HCT116 (cell line): Measurements from ENCODE around the gene FAT1. TPM values are rescaled to one million over a fixed set of nuclear protein-coding genes. Genes with fewer than 3 reads are reported as not detected.

Experiments
- ATAC-seq: fragments of 200-7000 bp; cut with Tn5 transposase; 2 replicates; pipeline ENCODE4 v1.9.1; 2020; ENCODE audit warnings: mild to moderate bottlenecking, moderate library complexity
- BruUV-seq: library from RNA; stranded (reverse); fragments of 400-500 nt; replicated peaks from 2 replicates; lab custom pipeline; 2021; lab: Mats Ljungman, UMichigan
- CTCF ChIA-PET: fragments of 300-600 bp; sonication (Branson Sonifier 250); formaldehyde crosslinking; loops from one replicate; lab custom pipeline; 2021; ENCODE audit warnings: antibody characterized with exemption; lab: Charles Lee
- POLR2A ChIA-PET: fragments of 300-600, 350-600 bp; sonication (Branson Sonifier 250); formaldehyde crosslinking; loops from one replicate; lab custom pipeline; 2021; ENCODE audit warnings: antibody characterized with exemption; lab: Charles Lee
- RAD21 ChIA-PET, 2 experiments: fragments of 300-600 bp; sonication (Branson Sonifier 250); formaldehyde crosslinking; loops; one replicate each; lab custom pipeline; 2023; ENCODE audit warnings: low total read pairs in 2 of 2; ENCODE audit not compliant: uncharacterized antibody in 2 of 2, unreplicated experiment in 2 of 2, low non-redundant PET in 1 of 2; lab: Charles Lee
- DNase-seq: peaks from one replicate; pipeline ENCODE4 v3.0.0-alpha.2; 2010; ENCODE audit warnings: low read depth, low spot score
- H2AFZ ChIP-seq: fragments of 200-600 bp; shearing (Covaris generic), sonication (generic); 2 replicates; pipeline ENCODE4 v1.6.1; 2017; ENCODE audit warnings: low read depth, mixed run types, mixed read lengths, antibody characterized with exemption, low read length; ENCODE audit not compliant: poor library complexity, severe bottlenecking
- H3K27ac ChIP-seq: 2 replicates; pipeline ENCODE4 v1.5.1; 2012; ENCODE audit warnings: low read depth, low read length
- H3K27me3 ChIP-seq: fragments of 200-600 bp; sonication (generic); 2 replicates; pipeline ENCODE4 v1.6.1; 2016; ENCODE audit warnings: mixed run types, low read length, mixed read lengths; ENCODE audit not compliant: insufficient read depth
- H3K36me3 ChIP-seq, 2 experiments: fragments of 200-500 bp in 1 of 2; fragments of 200-600 bp in 1 of 2; sonication (Bioruptor generic) in 1 of 2; sonication (generic) in 1 of 2; 2 replicates each; pipeline versions ENCODE4 v1.5.1 to v1.6.1; 2014 to 2016; ENCODE audit warnings: low read length in 2 of 2, inconsistent platforms in 1 of 2, mixed read lengths in 1 of 2, mixed run types in 1 of 2; ENCODE audit not compliant: insufficient read depth in 2 of 2, control insufficient read depth in 1 of 2
- H3K4me1 ChIP-seq, 2 experiments: fragments of 200-600 bp in 1 of 2; sonication (generic) in 1 of 2; 2 replicates each; pipeline versions ENCODE4 v1.5.1 to v1.6.1; 2012 to 2017; ENCODE audit warnings: low read length in 2 of 2, inconsistent platforms in 1 of 2, mild to moderate bottlenecking in 1 of 2, mixed read lengths in 1 of 2, mixed run types in 1 of 2, moderate library complexity in 1 of 2; ENCODE audit not compliant: insufficient read depth in 2 of 2, control insufficient read depth in 1 of 2
- H3K4me2 ChIP-seq: fragments of 200-600 bp; sonication (generic); 2 replicates; pipeline ENCODE4 v1.6.1; 2017; ENCODE audit warnings: mixed run types, low read length, mixed read lengths
- H3K4me3 ChIP-seq, 2 experiments: fragments of 200-600 bp in 1 of 2; sonication (generic) in 1 of 2; replicated peaks in 1 of 2; 2 replicates each; pipeline ENCODE4 v1.5.1; 2011 to 2016; ENCODE audit warnings: low read length in 2 of 2, control low read depth in 1 of 2, low read depth in 1 of 2, mild to moderate bottlenecking in 1 of 2, mixed read lengths in 1 of 2, mixed run types in 1 of 2
- H3K79me2 ChIP-seq: fragments of 200-600 bp; sonication (generic); 2 replicates; pipeline ENCODE4 v1.6.1; 2017; ENCODE audit warnings: mild to moderate bottlenecking, mixed run types, low read length, moderate library complexity, mixed read lengths; ENCODE audit not compliant: insufficient read depth
- H3K9ac ChIP-seq: fragments of 200-600 bp; sonication (generic); 2 replicates; pipeline ENCODE4 v1.6.1; 2016; ENCODE audit warnings: low read length, mixed read lengths
- H3K9me2 ChIP-seq: fragments of 200-600 bp; sonication (generic), shearing (Covaris generic); 2 replicates; pipeline ENCODE4 v1.6.1; 2017; ENCODE audit warnings: mixed run types, mild to moderate bottlenecking, moderate library complexity; ENCODE audit not compliant: insufficient read depth
- H3K9me3 ChIP-seq, 2 experiments: fragments of 200-500 bp in 1 of 2; fragments of 200-600 bp in 1 of 2; sonication (Bioruptor generic) in 1 of 2; sonication (generic) in 1 of 2; 2 replicates each; pipeline ENCODE4 v1.6.1; 2014 to 2017; ENCODE audit warnings: low read length in 2 of 2, mixed read lengths in 2 of 2, inconsistent platforms in 1 of 2, low read depth in 1 of 2, mild to moderate bottlenecking in 1 of 2, mixed run types in 1 of 2, moderate library complexity in 1 of 2; ENCODE audit not compliant: control insufficient read depth in 1 of 2, insufficient read depth in 1 of 2
- H4K20me1 ChIP-seq: fragments of 200-600 bp; sonication (generic), shearing (Covaris generic); 2 replicates; pipeline ENCODE4 v1.6.1; 2017; ENCODE audit warnings: mixed run types, mild to moderate bottlenecking, moderate library complexity; ENCODE audit not compliant: insufficient read depth
- CBX3 ChIP-seq: IDR thresholded peaks from 2 replicates; pipeline ENCODE4 v1.6.1; 2012; ENCODE audit warnings: low read depth
- CEBPB ChIP-seq: IDR thresholded peaks from 2 replicates; pipeline ENCODE4 v1.6.1; 2012; ENCODE audit warnings: low read depth
- CTCF ChIP-seq, 3 experiments: fragments of 200-600 bp in 1 of 3; sonication (generic) in 1 of 3; IDR thresholded peaks in 2 of 3; conservative IDR thresholded peaks in 1 of 3; 2 replicates each; pipeline ENCODE4 v1.5.1; 2012 to 2017; ENCODE audit warnings: low read depth in 2 of 3, low read length in 2 of 3, antibody characterized with exemption in 1 of 3, borderline replicate concordance in 1 of 3, control low read depth in 1 of 3, mild to moderate bottlenecking in 1 of 3, mixed read lengths in 1 of 3, mixed run types in 1 of 3, moderate library complexity in 1 of 3; ENCODE audit not compliant: insufficient read depth in 1 of 3
- EGR1 ChIP-seq: IDR thresholded peaks from 2 replicates; pipeline ENCODE4 v1.6.1; 2012; ENCODE audit warnings: low read depth
- FOSL1 ChIP-seq: IDR thresholded peaks from 2 replicates; pipeline ENCODE4 v1.6.1; 2012; ENCODE audit warnings: low read depth
- JUND ChIP-seq: IDR thresholded peaks from 2 replicates; pipeline ENCODE4 v1.6.1; 2012
- MAX ChIP-seq: IDR thresholded peaks from 2 replicates; pipeline ENCODE4 v1.6.1; 2012
- POLR2A ChIP-seq: IDR thresholded peaks from 2 replicates; pipeline ENCODE4 v1.7.0; 2011; ENCODE audit warnings: borderline replicate concordance; ENCODE audit not compliant: insufficient read depth, insufficient read length; ENCODE audit errors: extremely low read depth
- POLR2AphosphoS5 ChIP-seq: IDR thresholded peaks from 2 replicates; pipeline ENCODE4 v1.6.1; 2011; ENCODE audit warnings: mild to moderate bottlenecking, low read depth, low read length, moderate library complexity
- RAD21 ChIP-seq: IDR thresholded peaks from 2 replicates; pipeline ENCODE4 v1.6.1; 2012; ENCODE audit warnings: low read depth, mild to moderate bottlenecking
- REST ChIP-seq: IDR thresholded peaks from 2 replicates; pipeline ENCODE4 v1.6.1; 2012; ENCODE audit warnings: low read depth
- SP1 ChIP-seq: IDR thresholded peaks from 2 replicates; pipeline ENCODE4 v1.6.1; 2012; ENCODE audit warnings: low read depth
- TCF7L2 ChIP-seq: IDR thresholded peaks from 2 replicates; pipeline ENCODE4 v1.7.0; 2011; ENCODE audit warnings: borderline replicate concordance, inconsistent platforms; ENCODE audit not compliant: insufficient read depth, insufficient read length; ENCODE audit errors: extremely low read depth
- YY1 ChIP-seq: IDR thresholded peaks from 2 replicates; pipeline ENCODE4 v1.6.1; 2011; ENCODE audit warnings: low read length, low read depth, moderate library complexity, mild to moderate bottlenecking; ENCODE audit not compliant: insufficient replicate concordance; ENCODE audit errors: extremely low read depth
- ZBTB33 ChIP-seq: IDR thresholded peaks from 2 replicates; pipeline ENCODE4 v1.6.1; 2011; ENCODE audit warnings: mild to moderate bottlenecking, low read length, moderate library complexity; ENCODE audit not compliant: insufficient replicate concordance; ENCODE audit errors: extremely low read depth
- ZFX ChIP-seq: fragments of 450-650 bp; IDR thresholded peaks from 2 replicates; pipeline ENCODE4 v1.6.1; 2017
- ZNF274 ChIP-seq: fragments of 200-500 bp; sonication (Bioruptor generic); IDR thresholded peaks from 2 replicates; pipeline ENCODE4 v1.6.1; 2014; ENCODE audit warnings: mild to moderate bottlenecking, low read depth, low read length, inconsistent platforms
- intact Hi-C: fragments of 100-400 bp; cut with micrococcal nuclease; formaldehyde crosslinking; loops from 2 replicates; pipeline ENCODE4 v1.10.0; 2022
- total RNA-seq: library from RNA; stranded (reverse); gene quantifications from one replicate; pipeline ENCODE4 v1.2.1, GENCODE V29; 2021; ENCODE audit not compliant: unreplicated experiment

The FAT1 gene
- total RNA-seq, 1 experiment from 2014 or later: 676 TPM

GRCh38 chr4:186593587-186593973 is 130.1 kb downstream of the FAT1 start:
- Histone ChIP-seq H3K4me2 (no peak overlapping the region), H3K27ac (no peak overlapping the region), H3K9me3 (no peaks in the 10 kb centered on the region), H3K4me1 (no peaks in the 10 kb centered on the region), H2AFZ (no peak overlapping the region), H3K9me2 (no peaks in the 10 kb centered on the region), H3K9ac (no peak overlapping the region), H3K36me3 (peaks cover 87 to 92% of the 10 kb centered on the region in 2 experiments), H4K20me1 (peaks cover 63% of the 10 kb centered on the region), H3K4me3 (no peak overlapping the region), H3K27me3 (no peaks in the 10 kb centered on the region), H3K79me2 (peaks cover 100% of the 10 kb centered on the region)
- no peak for DNase-seq
- RAD21 ChIA-PET: no interaction called here
- TF ChIP-seq YY1 (no peak), ZNF274 (no peak), CBX3 (no peak), ZFX (no peak), SP1 (no peak), RAD21 (no peak), EGR1 (no peak), POLR2AphosphoS5 (no peak; the same call in 1 of the 2 replicates), MAX (no peak), CEBPB (no peak), ZBTB33 (no peak), TCF7L2 (no peak), FOSL1 (no peak), JUND (no peak), REST (no peak), CTCF (IDR thresholded peaks at IDR 0.05 in 2 of 3, conservative IDR thresholded peaks at IDR 0.05 in 1 of 3; ENCODE audit: borderline replicate concordance in 1 of 3, insufficient read depth in 1 of 3, low read depth in 2 of 3, low read length in 2 of 3) (no peak), POLR2A (no peak)
- POLR2A ChIA-PET: no interaction called here
- BruUV-seq: no TSS peak
- CTCF ChIA-PET: no interaction called here
- intact Hi-C loops: no loop called here
- ATAC-seq: no peak
